NOMO-1 (cell line): Measurements from ENCODE around the gene PARD3.
"Not testable (repeated sequence)": the region's sequence is repeated elsewhere in the genome, so short reads cannot be mapped to it uniquely, and the experiment has no call there.

Experiments used
- DNase-seq, 2 experiments: peaks; one replicate each; lab custom pipeline; 2025; ENCODE audit not compliant: unreplicated experiment in 2 of 2; lab: John Stamatoyannopoulos, UW

The PARD3 gene

DNA sequence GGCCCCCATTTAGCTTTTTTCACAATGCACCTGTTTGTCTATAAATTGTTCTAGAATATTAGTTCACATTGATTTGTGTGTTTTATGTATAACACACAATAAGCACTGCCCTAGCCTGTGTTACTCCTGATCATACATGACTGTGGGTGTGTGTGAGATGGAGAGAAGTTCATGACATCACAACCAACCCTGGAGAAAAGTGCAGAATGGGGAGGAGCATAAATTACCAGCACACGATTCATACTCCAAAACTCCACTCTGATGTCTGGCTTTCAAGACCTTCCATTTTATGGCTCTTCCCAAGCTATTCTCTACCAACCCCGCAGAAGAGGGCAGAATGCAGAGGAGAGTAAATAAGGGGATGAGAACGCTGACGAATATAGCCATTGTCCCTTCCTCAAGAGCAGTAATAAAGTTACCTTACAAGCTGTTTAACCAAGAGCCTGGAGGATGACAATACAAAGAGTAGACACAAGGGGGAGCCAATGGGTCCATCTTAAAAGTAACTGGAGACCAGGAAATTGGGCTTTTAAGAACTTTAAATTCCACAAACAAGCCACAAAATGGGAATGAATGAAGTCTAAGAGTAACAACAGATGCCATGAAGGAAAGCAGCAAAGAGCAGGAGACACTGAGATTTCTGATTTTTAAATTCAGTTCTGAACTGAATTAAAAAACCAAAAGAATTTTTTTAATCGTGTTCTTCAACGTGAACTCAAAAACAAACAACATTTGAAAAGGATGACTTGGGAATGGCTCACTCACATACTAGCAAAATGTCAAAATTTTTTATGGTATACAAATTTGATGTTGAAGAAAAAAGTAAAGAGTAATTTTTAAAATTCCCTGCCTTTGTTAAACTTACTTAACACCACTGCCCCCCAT lies 159.6 kb downstream of the PARD3 start:
- DNase-seq = peak in 1 of 2 experiments; percentile 38

- DNase-seq = no peak
These were observed 160.9 kb downstream of the PARD3 start for GRCh38 chr10:34654211-34654610.

- DNase-seq = no peak
These were observed 161.6 kb downstream of the PARD3 start for GRCh38 chr10:34653530-34653929.

GRCh38 chr10:34651416-34652195 lies 163.5 kb downstream of the PARD3 start:
- no peak for DNase-seq

- no peak for DNase-seq
These were observed 164.9 kb downstream of the PARD3 start for GRCh38 chr10:34650156-34650555.

DNA sequence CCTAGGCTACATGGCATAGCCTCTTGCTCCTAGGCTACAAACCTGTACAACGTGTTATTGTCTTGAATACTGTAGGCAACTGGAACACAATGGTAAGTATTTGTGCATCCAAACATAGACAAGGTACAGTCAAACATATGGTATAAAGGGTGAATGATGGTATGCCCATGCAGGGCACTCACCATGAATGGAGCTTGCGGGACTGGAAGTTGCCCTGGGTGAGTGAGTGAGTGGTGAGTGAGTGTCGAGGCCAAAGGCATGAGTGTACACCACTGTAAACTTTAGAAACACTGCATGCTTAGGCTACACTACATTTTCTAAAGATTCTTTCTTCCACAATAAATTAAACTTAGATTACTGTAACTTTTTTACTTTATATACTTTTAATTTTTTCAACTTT lies 165.7 kb downstream of the PARD3 start:
- no peak for DNase-seq

- no peak for DNase-seq
These were observed 166.2 kb downstream of the PARD3 start for GRCh38 chr10:34648919-34649318.

GRCh38 chr10:34647875-34648865 lies 166.9 kb downstream of the PARD3 start:
- no peak for DNase-seq

DNA sequence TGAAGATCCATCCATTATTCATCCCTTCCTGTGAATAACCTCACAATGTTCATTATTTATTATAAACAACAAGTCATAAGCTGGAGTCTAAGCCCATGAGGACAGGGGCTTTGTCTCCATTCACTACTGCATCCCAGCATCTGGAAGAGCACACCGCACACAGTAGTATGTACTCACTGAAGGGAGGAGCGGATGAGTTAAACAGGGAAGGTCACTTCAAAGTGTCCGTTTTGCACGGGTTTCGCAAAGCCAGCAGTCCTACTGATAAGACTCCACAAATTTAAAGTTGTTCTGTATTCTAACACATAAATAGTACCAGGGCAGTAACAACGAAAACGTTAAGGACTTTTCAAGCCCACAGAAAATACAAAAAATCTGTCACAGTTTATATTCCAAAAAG lies 167.9 kb downstream of the PARD3 start:
- DNase-seq = no peak

DNA sequence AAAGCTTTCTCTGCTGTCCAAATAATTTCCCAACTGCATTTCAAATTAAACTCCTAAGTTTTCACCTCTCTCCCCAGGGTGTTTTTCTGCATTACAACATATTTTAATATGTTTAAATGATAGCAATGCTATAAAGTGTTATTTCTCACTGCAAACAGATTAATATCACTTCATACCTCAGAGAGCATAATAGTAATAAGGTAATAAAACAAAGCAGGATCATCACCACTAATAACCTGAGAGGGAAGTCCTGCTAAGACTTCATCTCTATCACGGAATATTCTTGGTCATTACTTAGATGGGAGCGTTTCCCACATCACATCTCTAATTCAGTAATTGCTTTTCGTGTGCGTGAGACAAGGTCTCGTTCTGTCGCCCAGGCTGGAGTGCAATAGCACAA lies 168.8 kb downstream of the PARD3 start:
- no peak for DNase-seq

- DNase-seq = not testable (repeated sequence)
These were observed 170.3 kb downstream of the PARD3 start for GRCh38 chr10:34644815-34645214.

DNA sequence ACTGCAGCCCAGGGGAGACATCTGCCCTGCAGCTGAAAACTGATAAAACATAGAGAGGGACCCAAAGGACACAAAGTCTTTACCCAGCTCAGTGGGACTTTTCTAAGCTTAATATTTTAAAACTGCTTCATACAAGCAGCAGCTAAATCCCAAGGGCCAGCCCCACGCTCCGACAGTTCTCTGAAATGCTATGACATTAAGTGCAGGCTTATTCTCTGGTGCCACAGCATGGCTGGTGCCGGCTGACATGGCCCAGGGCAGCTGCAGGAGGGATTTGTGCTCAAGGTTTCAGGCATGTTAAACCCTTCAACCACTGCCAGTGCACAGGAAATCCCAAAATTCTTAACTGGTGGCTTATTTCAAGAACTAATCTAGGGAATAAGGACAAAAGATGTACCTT lies 170.9 kb downstream of the PARD3 start:
- no peak for DNase-seq

- DNase-seq = no peak
These were observed 171.5 kb downstream of the PARD3 start for GRCh38 chr10:34643620-34644019.

DNA sequence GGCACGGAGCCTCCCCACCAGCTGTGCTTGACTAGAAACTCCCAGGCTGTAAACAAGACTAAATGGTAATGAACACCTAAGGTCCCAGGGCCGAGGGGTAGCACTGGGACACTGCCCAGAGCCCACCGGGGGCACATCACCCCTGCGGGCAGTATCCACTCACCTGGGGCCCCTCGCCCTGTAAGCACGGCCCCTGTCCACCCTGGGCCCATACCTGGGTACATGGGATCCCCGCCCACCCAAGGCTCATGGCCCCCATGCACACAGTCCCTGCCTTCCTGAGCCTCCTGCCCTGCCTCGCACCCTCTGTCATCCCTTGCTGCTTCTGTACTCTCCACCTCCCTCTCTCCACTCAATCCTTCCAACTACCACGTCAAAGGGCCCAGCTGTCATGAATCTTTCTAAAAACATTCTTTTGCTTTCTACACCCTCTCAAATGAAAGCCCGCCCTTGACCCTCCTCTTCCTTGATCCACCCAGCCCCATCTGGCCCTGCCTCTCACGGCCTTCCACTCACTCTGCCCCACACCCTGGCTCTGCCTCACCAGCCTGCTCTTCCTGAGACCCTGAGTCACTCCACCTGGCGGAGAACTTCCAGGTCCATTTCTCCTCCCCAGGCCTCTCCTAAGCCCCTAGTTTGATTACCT lies 173.1 kb downstream of the PARD3 start:
- DNase-seq = no peak

GRCh38 chr10:34641147-34641912 lies 173.8 kb downstream of the PARD3 start:
- no peak for DNase-seq

DNA sequence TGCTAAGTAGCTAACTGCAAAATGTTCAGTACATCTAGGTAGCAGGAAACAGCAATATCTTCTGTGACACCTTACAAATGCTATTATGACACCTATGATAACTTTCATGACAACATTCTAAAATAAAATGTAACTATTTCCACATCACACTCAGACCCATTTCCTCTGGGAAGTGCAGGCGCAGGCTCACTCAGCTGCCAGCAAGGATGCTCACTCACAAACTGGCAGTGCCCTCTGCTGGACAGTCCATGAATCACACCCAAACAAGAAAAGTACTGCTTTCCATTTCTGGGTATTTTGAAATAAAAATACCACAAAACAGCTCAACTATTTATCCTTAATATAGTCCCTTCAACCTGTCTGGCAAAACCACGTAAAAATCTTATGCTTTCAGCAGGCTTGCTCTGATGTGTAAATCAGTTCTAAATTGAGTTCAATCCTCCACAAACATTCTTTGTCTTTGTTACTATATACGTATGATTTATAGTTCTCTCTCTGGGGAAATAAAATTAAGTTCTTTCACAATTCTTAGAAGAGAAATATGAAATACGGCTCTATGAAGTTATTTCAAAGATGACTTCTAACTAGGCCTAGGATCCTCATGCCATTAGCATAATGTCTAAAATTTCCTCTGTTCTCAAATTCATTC lies 176.6 kb downstream of the PARD3 start:
- DNase-seq = peak; percentile 55 to 59

- peak; percentile 36 to 51 for DNase-seq
These were observed 177.6 kb downstream of the PARD3 start for GRCh38 chr10:34637418-34637911.

DNA sequence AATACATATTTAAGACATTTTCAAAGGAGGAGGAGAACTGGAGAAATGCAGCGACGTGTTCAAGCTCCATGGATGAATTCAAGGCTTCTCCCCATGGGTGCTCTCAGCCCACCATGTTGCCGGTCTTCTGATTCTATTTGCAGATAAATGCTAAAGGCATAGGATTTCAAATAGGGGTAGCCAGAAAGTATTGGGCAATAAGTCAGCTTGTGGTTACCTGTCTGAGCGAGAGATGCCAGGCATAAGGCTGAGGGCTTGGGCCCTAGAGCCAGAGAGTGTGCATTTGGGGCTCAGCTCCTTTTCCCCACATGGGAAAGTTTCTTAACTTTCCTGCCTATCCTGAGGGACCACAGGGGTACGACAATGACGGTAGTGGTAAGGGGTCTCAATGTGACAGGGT lies 180.0 kb downstream of the PARD3 start:
- DNase-seq = no peak

DNA sequence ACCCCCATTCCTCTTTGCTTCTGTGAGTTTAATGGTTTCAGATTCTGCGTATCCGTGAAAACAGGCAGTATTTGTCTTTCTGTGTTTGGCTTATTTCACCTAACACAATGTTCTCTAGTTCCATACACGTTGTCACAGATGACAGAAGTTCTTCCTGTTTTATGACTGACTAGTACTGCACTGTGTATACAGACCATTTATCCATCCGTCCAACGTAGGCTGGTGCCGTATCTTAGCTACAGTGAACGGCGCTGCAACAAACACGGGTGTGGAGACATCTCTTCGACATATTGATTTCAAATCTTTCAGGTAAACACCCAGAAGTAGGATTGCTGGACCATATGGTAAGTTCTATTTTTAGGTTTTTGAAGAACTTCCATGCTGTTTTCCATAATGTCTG lies 181.7 kb downstream of the PARD3 start:
- DNase-seq = no peak
